ENCODE measurements around the gene TYSND1.
"Not testable (repeated sequence)": the region's sequence is repeated elsewhere in the genome, so short reads cannot be mapped to it uniquely, and the experiment has no call there.

TYSND1 gene

GRCh38 chr10:70146489-70147258 lies at the start of gene TYSND1:
TYSND1 (minus strand) TSS chr10:70146700; CDS start chr10:70146586, 114 bp downstream.
- peak; percentile 88 to 90 for DNase-seq (ENCODE audit: low read depth in 2 of 2)

- DNase-seq (ENCODE audit: low read depth in 2 of 2): no peak
Observed at GRCh38 chr10:70193391-70193844, 46.9 kb upstream of the TYSND1 start.

- DNase-seq (ENCODE audit: low read depth in 2 of 2): no peak
Observed at GRCh38 chr10:70192326-70192968, 45.9 kb upstream of the TYSND1 start.

- DNase-seq (ENCODE audit: low read depth in 2 of 2): no peak
Observed at GRCh38 chr10:70191972-70192305, 45.4 kb upstream of the TYSND1 start.

GRCh38 chr10:70191161-70191971 lies 44.9 kb upstream of the TYSND1 start:
- DNase-seq (ENCODE audit: low read depth in 2 of 2): no peak

GRCh38 chr10:70190581-70190980 lies 44.1 kb upstream of the TYSND1 start:
- DNase-seq (ENCODE audit: low read depth in 2 of 2): no peak

GRCh38 chr10:70190102-70190501 lies 43.6 kb upstream of the TYSND1 start:
- no peak for DNase-seq (ENCODE audit: low read depth in 2 of 2)

GRCh38 chr10:70188768-70189167 lies 42.3 kb upstream of the TYSND1 start:
- no peak for DNase-seq (ENCODE audit: low read depth in 2 of 2)

- no peak for DNase-seq (ENCODE audit: low read depth in 2 of 2)
Observed at GRCh38 chr10:70186571-70186970, 40.1 kb upstream of the TYSND1 start.

- DNase-seq (ENCODE audit: low read depth in 2 of 2): no peak
Observed at GRCh38 chr10:70186090-70186489, 39.6 kb upstream of the TYSND1 start.

- no peak for DNase-seq (ENCODE audit: low read depth in 2 of 2)
Observed at GRCh38 chr10:70183304-70183703, 36.8 kb upstream of the TYSND1 start.

- DNase-seq (ENCODE audit: low read depth in 2 of 2): not testable (repeated sequence)
Observed at GRCh38 chr10:70179209-70179608, 32.7 kb upstream of the TYSND1 start.

GRCh38 chr10:70178139-70178725 lies 31.7 kb upstream of the TYSND1 start:
- no peak for DNase-seq (ENCODE audit: low read depth in 2 of 2)

- DNase-seq (ENCODE audit: low read depth in 2 of 2): no peak
Observed at GRCh38 chr10:70176441-70176840, 29.9 kb upstream of the TYSND1 start.

- no peak for DNase-seq (ENCODE audit: low read depth in 2 of 2)
Observed at GRCh38 chr10:70175516-70175915, 29.0 kb upstream of the TYSND1 start.

GRCh38 chr10:70174058-70174741 lies 27.7 kb upstream of the TYSND1 start:
- DNase-seq (ENCODE audit: low read depth in 2 of 2): no peak

- no peak for DNase-seq (ENCODE audit: low read depth in 2 of 2)
Observed at GRCh38 chr10:70169649-70170364, 23.3 kb upstream of the TYSND1 start.

- DNase-seq (ENCODE audit: low read depth in 2 of 2): no peak
Observed at GRCh38 chr10:70169011-70169410, 22.5 kb upstream of the TYSND1 start.

GRCh38 chr10:70167246-70167645 lies 20.7 kb upstream of the TYSND1 start:
- no peak for DNase-seq (ENCODE audit: low read depth in 2 of 2)

- no peak for DNase-seq (ENCODE audit: low read depth in 2 of 2)
Observed at GRCh38 chr10:70166394-70166793, 19.9 kb upstream of the TYSND1 start.

- DNase-seq (ENCODE audit: low read depth in 2 of 2): no peak
Observed at GRCh38 chr10:70164163-70164562, 17.7 kb upstream of the TYSND1 start.

All from stimulated activated CD8-positive, alpha-beta memory T cell treated with anti-CD3 and anti-CD28 coated beads, Interleukin-7, amount 100 ng/mL, for 4 hours (primary cell).